Measurements from ENCODE around the gene ITPR2. TPM values are rescaled to one million over a fixed set of nuclear protein-coding genes. Genes with fewer than 3 reads are reported as not detected.

The ITPR2 gene
- total and polyA plus RNA-seq, 2 of the 13 experiments (the other 11 are each of a cell fraction or from before 2014, with no cell fraction given), result 31.9 to 81.9 TPM

DNA sequence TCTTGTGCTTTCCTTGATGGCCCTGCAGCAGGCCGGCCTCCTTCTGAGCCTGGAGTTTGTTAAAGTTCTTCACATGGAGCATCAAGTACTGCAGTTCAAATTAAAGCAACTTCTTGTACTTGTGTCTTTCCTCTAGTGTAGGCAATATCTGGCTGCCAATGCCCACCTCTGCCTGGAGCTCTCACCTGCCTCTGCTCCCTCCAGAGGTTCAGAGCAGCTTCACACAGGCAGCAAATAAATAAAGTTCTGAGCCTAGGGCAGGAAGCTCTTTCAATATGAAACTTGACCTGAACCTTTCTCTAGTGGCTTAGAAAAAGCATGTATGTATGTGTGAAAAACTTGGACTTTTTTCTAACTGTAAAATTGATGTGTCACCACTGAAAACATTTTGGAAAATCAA is 65.9 kb downstream of the ITPR2 start (continued):
- TF ChIP-seq ZNF292 (CRISPR knock-in tag; IDR thresholded peaks at IDR 0.05; ENCODE audit: borderline replicate concordance, low read depth), result no peak
- TF ChIP-seq, protein P1, sequence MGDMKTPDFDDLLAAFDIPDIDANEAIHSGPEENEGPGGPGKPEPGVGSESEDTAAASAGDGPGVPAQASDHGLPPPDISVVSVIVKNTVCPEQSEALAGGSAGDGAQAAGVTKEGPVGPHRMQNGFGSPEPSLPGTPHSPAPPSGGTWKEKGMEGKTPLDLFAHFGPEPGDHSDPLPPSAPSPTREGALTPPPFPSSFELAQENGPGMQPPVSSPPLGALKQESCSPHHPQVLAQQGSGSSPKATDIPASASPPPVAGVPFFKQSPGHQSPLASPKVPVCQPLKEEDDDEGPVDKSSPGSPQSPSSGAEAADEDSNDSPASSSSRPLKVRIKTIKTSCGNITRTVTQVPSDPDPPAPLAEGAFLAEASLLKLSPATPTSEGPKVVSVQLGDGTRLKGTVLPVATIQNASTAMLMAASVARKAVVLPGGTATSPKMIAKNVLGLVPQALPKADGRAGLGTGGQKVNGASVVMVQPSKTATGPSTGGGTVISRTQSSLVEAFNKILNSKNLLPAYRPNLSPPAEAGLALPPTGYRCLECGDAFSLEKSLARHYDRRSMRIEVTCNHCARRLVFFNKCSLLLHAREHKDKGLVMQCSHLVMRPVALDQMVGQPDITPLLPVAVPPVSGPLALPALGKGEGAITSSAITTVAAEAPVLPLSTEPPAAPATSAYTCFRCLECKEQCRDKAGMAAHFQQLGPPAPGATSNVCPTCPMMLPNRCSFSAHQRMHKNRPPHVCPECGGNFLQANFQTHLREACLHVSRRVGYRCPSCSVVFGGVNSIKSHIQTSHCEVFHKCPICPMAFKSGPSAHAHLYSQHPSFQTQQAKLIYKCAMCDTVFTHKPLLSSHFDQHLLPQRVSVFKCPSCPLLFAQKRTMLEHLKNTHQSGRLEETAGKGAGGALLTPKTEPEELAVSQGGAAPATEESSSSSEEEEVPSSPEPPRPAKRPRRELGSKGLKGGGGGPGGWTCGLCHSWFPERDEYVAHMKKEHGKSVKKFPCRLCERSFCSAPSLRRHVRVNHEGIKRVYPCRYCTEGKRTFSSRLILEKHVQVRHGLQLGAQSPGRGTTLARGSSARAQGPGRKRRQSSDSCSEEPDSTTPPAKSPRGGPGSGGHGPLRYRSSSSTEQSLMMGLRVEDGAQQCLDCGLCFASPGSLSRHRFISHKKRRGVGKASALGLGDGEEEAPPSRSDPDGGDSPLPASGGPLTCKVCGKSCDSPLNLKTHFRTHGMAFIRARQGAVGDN (CRISPR knock-in tag; IDR thresholded peaks at IDR 0.05), result no peak
- TF ChIP-seq FOXA3 (CRISPR knock-in tag; IDR thresholded peaks at IDR 0.05), result peak; percentile 38; the same call in 1 of the 2 replicates
- TF ChIP-seq ZNF614 (CRISPR knock-in tag; IDR thresholded peaks at IDR 0.05; ENCODE audit: borderline replicate concordance), result peak; percentile 72; the same call in 1 of the 2 replicates
- TF ChIP-seq, protein P2, sequence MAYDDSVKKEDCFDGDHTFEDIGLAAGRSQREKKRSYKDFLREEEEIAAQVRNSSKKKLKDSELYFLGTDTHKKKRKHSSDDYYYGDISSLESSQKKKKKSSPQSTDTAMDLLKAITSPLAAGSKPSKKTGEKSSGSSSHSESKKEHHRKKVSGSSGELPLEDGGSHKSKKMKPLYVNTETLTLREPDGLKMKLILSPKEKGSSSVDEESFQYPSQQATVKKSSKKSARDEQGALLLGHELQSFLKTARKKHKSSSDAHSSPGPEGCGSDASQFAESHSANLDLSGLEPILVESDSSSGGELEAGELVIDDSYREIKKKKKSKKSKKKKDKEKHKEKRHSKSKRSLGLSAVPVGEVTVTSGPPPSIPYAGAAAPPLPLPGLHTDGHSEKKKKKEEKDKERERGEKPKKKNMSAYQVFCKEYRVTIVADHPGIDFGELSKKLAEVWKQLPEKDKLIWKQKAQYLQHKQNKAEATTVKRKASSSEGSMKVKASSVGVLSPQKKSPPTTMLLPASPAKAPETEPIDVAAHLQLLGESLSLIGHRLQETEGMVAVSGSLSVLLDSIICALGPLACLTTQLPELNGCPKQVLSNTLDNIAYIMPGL (CRISPR knock-in tag; IDR thresholded peaks at IDR 0.05; ENCODE audit: borderline replicate concordance in 1 of 2, low read depth in 1 of 2), result no peak
- TF ChIP-seq SAP130 (CRISPR knock-in tag; IDR thresholded peaks at IDR 0.05; ENCODE audit: low read depth), result peak; percentile 46; the same call in 1 of the 2 replicates
- TF ChIP-seq ZNF644 (CRISPR knock-in tag; IDR thresholded peaks at IDR 0.05; ENCODE audit: low read depth), result peak; percentile 45; the same call in 1 of the 2 replicates
- no peak for TF ChIP-seq ZNF180 (CRISPR knock-in tag; IDR thresholded peaks at IDR 0.05; ENCODE audit: borderline replicate concordance, low read depth)
- TF ChIP-seq, protein P3, sequence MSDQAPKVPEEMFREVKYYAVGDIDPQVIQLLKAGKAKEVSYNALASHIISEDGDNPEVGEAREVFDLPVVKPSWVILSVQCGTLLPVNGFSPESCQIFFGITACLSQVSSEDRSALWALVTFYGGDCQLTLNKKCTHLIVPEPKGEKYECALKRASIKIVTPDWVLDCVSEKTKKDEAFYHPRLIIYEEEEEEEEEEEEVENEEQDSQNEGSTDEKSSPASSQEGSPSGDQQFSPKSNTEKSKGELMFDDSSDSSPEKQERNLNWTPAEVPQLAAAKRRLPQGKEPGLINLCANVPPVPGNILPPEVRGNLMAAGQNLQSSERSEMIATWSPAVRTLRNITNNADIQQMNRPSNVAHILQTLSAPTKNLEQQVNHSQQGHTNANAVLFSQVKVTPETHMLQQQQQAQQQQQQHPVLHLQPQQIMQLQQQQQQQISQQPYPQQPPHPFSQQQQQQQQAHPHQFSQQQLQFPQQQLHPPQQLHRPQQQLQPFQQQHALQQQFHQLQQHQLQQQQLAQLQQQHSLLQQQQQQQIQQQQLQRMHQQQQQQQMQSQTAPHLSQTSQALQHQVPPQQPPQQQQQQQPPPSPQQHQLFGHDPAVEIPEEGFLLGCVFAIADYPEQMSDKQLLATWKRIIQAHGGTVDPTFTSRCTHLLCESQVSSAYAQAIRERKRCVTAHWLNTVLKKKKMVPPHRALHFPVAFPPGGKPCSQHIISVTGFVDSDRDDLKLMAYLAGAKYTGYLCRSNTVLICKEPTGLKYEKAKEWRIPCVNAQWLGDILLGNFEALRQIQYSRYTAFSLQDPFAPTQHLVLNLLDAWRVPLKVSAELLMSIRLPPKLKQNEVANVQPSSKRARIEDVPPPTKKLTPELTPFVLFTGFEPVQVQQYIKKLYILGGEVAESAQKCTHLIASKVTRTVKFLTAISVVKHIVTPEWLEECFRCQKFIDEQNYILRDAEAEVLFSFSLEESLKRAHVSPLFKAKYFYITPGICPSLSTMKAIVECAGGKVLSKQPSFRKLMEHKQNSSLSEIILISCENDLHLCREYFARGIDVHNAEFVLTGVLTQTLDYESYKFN (CRISPR knock-in tag; conservative IDR thresholded peaks at IDR 0.05), result 0 out of 2 replicates have a peak, but pooled peaks have one; percentile 24
- no peak for TF ChIP-seq ZNF768 (CRISPR knock-in tag; IDR thresholded peaks at IDR 0.05)
- 0 out of 2 replicates have a peak, but pooled peaks have one; percentile 49 for TF ChIP-seq MIXL1 (CRISPR knock-in tag; IDR thresholded peaks at IDR 0.05)
- no peak for TF ChIP-seq ZNF891 (CRISPR knock-in tag; IDR thresholded peaks at IDR 0.05)
- TF ChIP-seq ZNF33B (CRISPR knock-in tag; IDR thresholded peaks at IDR 0.05), result no peak
- peak; percentile 53; the same call in 1 of the 2 replicates for TF ChIP-seq IRF2 (CRISPR knock-in tag; IDR thresholded peaks at IDR 0.05)
- no peak for TF ChIP-seq ZNF20 (CRISPR knock-in tag; IDR thresholded peaks at IDR 0.05)
- TF ChIP-seq RAD21 (CRISPR knock-in tag; IDR thresholded peaks at IDR 0.05), result peak; percentile 53; the same call in 1 of the 2 replicates
- no peak for TF ChIP-seq ZBTB42 (CRISPR knock-in tag; IDR thresholded peaks at IDR 0.05)
